ENCODE measurements around the gene SDK2.

The SDK2 gene

DNA sequence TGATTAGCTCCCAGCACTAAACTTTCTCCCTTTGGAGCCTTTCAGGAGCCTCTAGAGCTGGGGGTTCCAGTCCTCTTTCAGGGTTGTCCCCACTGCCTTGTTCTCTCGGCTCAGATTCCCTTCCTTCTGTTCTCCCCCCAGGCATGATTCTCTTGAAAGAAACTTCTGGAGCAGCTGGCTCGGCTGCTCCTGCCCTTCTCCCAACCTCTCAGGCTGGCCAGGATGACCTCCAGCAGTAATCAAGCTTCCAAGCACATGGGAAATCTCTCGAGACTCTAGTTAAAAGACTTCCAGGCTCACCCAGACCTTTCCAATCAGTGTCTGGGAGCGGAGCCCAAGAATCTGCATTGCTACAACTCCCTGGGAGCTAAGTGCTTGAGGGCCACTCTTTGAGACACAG, 3.6 kb downstream of the SDK2 start:
- DNase-seq (ENCODE audit: extremely low read depth, low read depth) = no peak
- TF ChIP-seq, protein P1, sequence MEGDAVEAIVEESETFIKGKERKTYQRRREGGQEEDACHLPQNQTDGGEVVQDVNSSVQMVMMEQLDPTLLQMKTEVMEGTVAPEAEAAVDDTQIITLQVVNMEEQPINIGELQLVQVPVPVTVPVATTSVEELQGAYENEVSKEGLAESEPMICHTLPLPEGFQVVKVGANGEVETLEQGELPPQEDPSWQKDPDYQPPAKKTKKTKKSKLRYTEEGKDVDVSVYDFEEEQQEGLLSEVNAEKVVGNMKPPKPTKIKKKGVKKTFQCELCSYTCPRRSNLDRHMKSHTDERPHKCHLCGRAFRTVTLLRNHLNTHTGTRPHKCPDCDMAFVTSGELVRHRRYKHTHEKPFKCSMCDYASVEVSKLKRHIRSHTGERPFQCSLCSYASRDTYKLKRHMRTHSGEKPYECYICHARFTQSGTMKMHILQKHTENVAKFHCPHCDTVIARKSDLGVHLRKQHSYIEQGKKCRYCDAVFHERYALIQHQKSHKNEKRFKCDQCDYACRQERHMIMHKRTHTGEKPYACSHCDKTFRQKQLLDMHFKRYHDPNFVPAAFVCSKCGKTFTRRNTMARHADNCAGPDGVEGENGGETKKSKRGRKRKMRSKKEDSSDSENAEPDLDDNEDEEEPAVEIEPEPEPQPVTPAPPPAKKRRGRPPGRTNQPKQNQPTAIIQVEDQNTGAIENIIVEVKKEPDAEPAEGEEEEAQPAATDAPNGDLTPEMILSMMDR (IDR thresholded peaks at IDR 0.05; ENCODE audit: low read depth, low read length) = no peak

DNA sequence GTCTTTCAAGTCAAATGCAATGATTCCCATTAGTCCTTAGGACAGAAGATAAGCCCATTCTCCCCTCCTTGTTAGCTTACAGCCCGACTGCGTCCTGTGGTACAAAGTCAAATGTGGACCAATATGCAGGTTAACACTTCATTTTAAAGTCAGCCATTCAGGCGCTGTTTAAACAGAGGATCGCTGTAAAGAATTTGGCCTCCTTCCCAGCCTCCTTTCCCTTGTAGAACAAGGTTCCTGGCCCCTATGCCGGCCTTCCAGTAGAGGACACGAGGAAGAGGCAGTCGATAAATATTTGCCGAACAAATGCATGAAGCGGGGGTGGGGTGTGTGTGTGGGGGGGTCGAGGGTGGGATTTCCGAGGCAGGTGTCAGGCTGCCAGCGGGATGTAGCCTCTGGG, 4.3 kb downstream of the SDK2 start:
- TF ChIP-seq, protein P1 (IDR thresholded peaks at IDR 0.05; ENCODE audit: low read depth, low read length) = no peak
- DNase-seq (ENCODE audit: extremely low read depth, low read depth) = no peak

DNA sequence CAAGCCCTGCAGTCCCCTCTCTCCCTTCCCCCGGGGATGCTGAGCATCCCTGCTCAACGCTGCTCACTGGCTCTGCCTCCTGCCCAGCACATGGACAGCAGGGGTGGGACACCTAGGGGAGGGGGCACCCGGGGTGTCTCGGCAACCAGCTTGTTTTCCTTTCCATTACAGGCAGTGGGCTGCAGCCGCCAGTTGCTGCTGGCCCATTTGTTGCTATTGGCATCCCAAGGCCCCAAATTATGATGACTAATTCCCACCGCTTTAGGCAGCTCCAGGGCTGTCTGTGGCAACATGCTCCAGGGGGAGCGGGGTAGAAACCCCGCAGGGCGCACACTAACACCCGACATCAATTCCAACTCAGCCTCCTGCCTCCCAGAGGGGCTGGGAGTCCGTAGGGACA, 4.9 kb downstream of the SDK2 start:
- no peak for DNase-seq (ENCODE audit: extremely low read depth, low read depth)
- TF ChIP-seq, protein P1 (IDR thresholded peaks at IDR 0.05; ENCODE audit: low read depth, low read length) = no peak

DNA sequence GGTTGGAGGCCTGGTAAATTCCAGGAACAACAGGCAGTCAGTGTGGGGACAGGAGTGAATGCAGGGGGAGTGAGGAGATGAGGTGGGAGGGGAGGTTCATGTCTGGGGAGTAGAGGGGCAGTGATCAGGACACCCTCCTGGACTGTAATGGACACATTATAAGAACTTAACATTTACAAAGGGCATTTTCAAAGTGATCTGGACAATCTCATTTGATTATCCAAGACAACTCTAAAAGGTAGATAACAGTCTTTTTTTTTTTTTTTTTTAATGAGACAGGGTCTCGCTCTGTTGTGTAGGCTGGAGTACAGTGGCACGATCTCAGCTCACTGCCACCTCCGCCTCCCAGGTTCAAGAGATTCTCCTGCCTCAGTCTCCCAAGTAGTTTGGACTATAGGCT, 5.7 kb downstream of the SDK2 start:
- TF ChIP-seq, protein P1 (IDR thresholded peaks at IDR 0.05; ENCODE audit: low read depth, low read length) = no peak
- DNase-seq (ENCODE audit: extremely low read depth, low read depth) = no peak

DNA sequence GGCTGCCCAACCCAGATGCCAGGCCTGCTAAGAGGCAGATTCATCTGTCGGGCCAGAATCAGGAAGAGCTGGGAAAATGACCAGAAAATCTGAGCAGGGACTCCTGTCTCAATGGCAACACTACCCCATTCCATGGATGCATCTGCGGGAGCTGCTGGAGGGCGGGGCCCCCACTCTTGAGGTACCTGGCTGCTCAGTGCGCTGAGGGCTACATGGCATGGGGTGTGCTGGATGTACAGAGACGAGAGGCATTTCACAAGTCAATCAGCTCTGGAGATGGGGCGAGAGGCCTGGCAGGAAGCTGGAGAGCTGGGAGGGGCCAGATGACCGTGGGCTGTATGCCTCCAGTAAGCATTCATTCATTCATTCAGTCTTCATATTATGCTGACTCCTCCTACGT, 6.4 kb downstream of the SDK2 start:
- TF ChIP-seq, protein P1 (IDR thresholded peaks at IDR 0.05; ENCODE audit: low read depth, low read length) = no peak
- DNase-seq (ENCODE audit: extremely low read depth, low read depth) = no peak

DNA sequence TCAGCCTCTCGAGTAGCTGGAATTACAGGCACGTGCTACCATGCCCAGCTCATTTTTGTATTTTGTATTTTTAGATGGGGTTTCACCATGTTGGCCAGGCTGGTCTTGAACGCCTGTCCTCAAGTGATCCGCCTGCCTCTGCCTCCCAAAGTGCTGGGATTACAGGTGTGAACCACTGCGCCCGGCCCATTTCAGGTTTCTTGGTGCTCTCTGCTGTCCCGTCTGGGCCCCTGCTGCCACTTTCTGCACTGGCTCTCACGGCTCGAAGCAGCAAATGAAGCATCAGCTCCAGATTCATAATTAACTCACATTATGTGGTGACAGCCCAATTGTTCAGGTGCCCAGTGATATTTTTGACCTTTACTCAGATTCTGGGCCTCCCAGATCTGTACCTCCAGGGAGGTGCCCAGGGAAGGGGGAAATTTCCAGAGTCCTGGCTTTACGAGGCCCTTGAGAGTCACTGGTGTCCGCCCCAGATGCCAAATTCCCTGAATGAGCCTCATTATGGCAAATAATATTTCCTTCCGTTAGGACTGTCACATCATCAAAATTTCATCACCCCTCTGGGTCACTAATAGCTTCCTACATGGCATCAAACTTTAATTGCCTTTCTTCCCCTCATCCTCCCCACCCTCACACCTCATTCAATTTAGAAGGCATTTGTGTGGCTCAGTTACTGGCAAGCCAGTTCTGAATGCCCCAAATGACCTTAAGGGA, 9.0 kb downstream of the SDK2 start:
- TF ChIP-seq, protein P1 (IDR thresholded peaks at IDR 0.05; ENCODE audit: low read depth, low read length) = no peak
- DNase-seq (ENCODE audit: extremely low read depth, low read depth) = no peak

DNA sequence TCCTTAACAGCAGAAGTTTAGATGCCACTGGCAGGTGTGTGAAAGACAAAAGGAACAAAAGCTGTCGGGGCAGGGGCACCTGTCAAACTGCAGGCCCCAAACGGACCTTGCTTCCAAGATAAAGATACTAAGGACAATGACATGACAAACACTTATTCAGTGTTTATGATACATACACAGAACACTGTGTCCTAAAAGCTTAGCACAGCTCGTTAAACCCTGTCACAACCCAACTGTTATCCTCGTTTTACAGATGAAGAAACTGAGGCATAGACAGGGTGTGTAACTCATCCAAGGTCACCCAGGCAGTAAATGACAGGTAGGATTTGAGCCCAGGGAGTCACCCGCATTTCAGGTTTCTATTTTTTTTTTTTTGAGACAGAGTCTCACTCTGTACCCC, 9.6 kb downstream of the SDK2 start:
- TF ChIP-seq, protein P1 (IDR thresholded peaks at IDR 0.05; ENCODE audit: low read depth, low read length) = no peak
- no peak for DNase-seq (ENCODE audit: extremely low read depth, low read depth)
